Caco-2 (cell line): ENCODE results near the gene ADAM11. TPM values are rescaled to one million over a fixed set of nuclear protein-coding genes. Genes with fewer than 3 reads are reported as not detected.

Experiments
- BruUV-seq: library from RNA; stranded (reverse); fragments of 400-500 nt; replicated peaks from 2 replicates; lab custom pipeline; 2021; lab: Mats Ljungman, UMichigan
- CTCF ChIA-PET: fragments of 300-600 bp; sonication (Branson Sonifier 250); formaldehyde crosslinking; loops from one replicate; lab custom pipeline; 2022; ENCODE audit warnings: antibody characterized with exemption; lab: Charles Lee
- POLR2A ChIA-PET: fragments of 300-600 bp; sonication (Branson Sonifier 250); formaldehyde crosslinking; loops from one replicate; lab custom pipeline; 2022; ENCODE audit warnings: antibody characterized with exemption; lab: Charles Lee
- DNase-seq, 2 experiments: peaks; one replicate each; pipeline versions ENCODE4 v3.0.0 to v3.0.0-alpha.2; 2020 to 2022
- H3K27me3 ChIP-seq: replicated peaks from 2 replicates; pipeline ENCODE4 v1.6.0; 2011; ENCODE audit warnings: low read length; ENCODE audit not compliant: control insufficient read depth, insufficient read depth
- H3K36me3 ChIP-seq: 2 replicates; pipeline ENCODE4 v1.5.1; 2011; ENCODE audit warnings: low read length; ENCODE audit not compliant: control insufficient read depth, insufficient read depth
- H3K4me1 ChIP-seq: fragments of 250-450 bp; sonication (Bioruptor Pico); 2 replicates; pipeline ENCODE4 v1.5.1; 2020; ENCODE audit warnings: mild to moderate bottlenecking
- H3K4me3 ChIP-seq: 2 replicates; pipeline ENCODE4 v1.5.1; 2011; ENCODE audit warnings: low read depth, mild to moderate bottlenecking, control low read depth, low read length
- H3K9me3 ChIP-seq: fragments of 250-450 bp; sonication (Bioruptor Pico); 2 replicates; pipeline ENCODE4 v1.5.1; 2020; ENCODE audit warnings: mild to moderate bottlenecking, moderate library complexity
- H3K27ac Mint-ChIP-seq: one replicate; pipeline ENCODE4 v1.8.0; 2022; ENCODE audit warnings: mixed read lengths; ENCODE audit not compliant: unreplicated experiment
- H3K27me3 Mint-ChIP-seq: one replicate; pipeline ENCODE4 v1.8.0; 2022; ENCODE audit warnings: mixed read lengths; ENCODE audit not compliant: insufficient read depth, unreplicated experiment
- H3K36me3 Mint-ChIP-seq: one replicate; pipeline ENCODE4 v1.8.0; 2022; ENCODE audit warnings: mild to moderate bottlenecking, mixed read lengths; ENCODE audit not compliant: insufficient read depth, unreplicated experiment
- H3K4me1 Mint-ChIP-seq: one replicate; pipeline ENCODE4 v1.8.0; 2022; ENCODE audit warnings: low read depth, mixed read lengths; ENCODE audit not compliant: unreplicated experiment
- H3K4me3 Mint-ChIP-seq: one replicate; pipeline ENCODE4 v1.8.0; 2022; ENCODE audit warnings: mild to moderate bottlenecking, moderate library complexity, mixed read lengths; ENCODE audit not compliant: unreplicated experiment
- H3K9me3 Mint-ChIP-seq: one replicate; pipeline ENCODE4 v1.8.0; 2022; ENCODE audit warnings: mixed read lengths; ENCODE audit not compliant: unreplicated experiment
- CTCF ChIP-seq, 2 experiments: fragments of 200-600 bp in 1 of 2; IDR thresholded peaks; 1 replicate in 1 of 2; 2 replicates in 1 of 2; pipeline versions ENCODE4 v1.5.1 to v1.8.0; 2011 to 2022; ENCODE audit warnings: antibody characterized with exemption in 1 of 2, control low read depth in 1 of 2, inconsistent platforms in 1 of 2, low read depth in 1 of 2, low read length in 1 of 2, mild to moderate bottlenecking in 1 of 2, moderate library complexity in 1 of 2; ENCODE audit not compliant: insufficient read depth in 1 of 2, severe bottlenecking in 1 of 2, unreplicated experiment in 1 of 2
- intact Hi-C: fragments of 100-400 bp; cut with micrococcal nuclease; formaldehyde crosslinking; loops from one replicate; pipeline ENCODE4 v1.10.0; 2022; ENCODE audit not compliant: unreplicated experiment
- total RNA-seq: library from RNA; stranded (reverse); gene quantifications from 2 replicates; pipeline ENCODE4 v1.2.3, GENCODE V29; 2022

ADAM11 gene
- total RNA-seq, 1 experiment from 2014 or later: 1.9 TPM

GRCh38 chr17:44827863-44828262 lies 69.1 kb downstream of the ADAM11 start:
- Mint-ChIP-seq H3K4me3 (no peak overlapping the region), H3K9me3 (no peaks in the 10 kb centered on the region), H3K27ac (no peak overlapping the region), H3K27me3 (no peaks in the 10 kb centered on the region), H3K4me1 (peaks cover 4% of the 10 kb centered on the region), H3K36me3 (peaks cover 3% of the 10 kb centered on the region)
- no TSS peak for BruUV-seq
- intact Hi-C loops: no loop called here
- TF ChIP-seq CTCF (IDR thresholded peaks at IDR 0.05; ENCODE audit: insufficient read depth in 1 of 2, low read depth in 1 of 2, low read length in 1 of 2, severe bottlenecking in 1 of 2, unreplicated experiment in 1 of 2): no peak
- Histone ChIP-seq H3K4me3 (no peak overlapping the region), H3K9me3 (no peaks in the 10 kb centered on the region), H3K27me3 (no peaks in the 10 kb centered on the region), H3K4me1 (peaks cover 27% of the 10 kb centered on the region), H3K36me3 (no peaks in the 10 kb centered on the region)
- no peak for DNase-seq
- ChIA-PET CTCF (no interaction called here), POLR2A (no interaction called here)

GRCh38 chr17:44828919-44829522 lies 70.2 kb downstream of the ADAM11 start:
- no peaks in the 10 kb centered on the region for H3K27me3 Mint-ChIP-seq
- H3K4me3 ChIP-seq: peak overlapping the region; percentile 82
- H3K4me1 ChIP-seq: peaks cover 28% of the 10 kb centered on the region
- H3K9me3 Mint-ChIP-seq: no peaks in the 10 kb centered on the region
- peaks cover 8% of the 10 kb centered on the region for H3K4me1 Mint-ChIP-seq
- peak overlapping the region; percentile 70 for H3K27ac Mint-ChIP-seq
- POLR2A ChIA-PET: no interaction called here
- H3K9me3 ChIP-seq: no peaks in the 10 kb centered on the region
- H3K36me3 Mint-ChIP-seq: peaks cover 5% of the 10 kb centered on the region
- peak overlapping the region; percentile 87 for H3K4me3 Mint-ChIP-seq
- DNase-seq: no peak
- no peak for TF ChIP-seq CTCF (IDR thresholded peaks at IDR 0.05; ENCODE audit: insufficient read depth in 1 of 2, low read depth in 1 of 2, low read length in 1 of 2, severe bottlenecking in 1 of 2, unreplicated experiment in 1 of 2)
- TSS peak; percentile 63 for BruUV-seq
- H3K27me3 ChIP-seq: no peaks in the 10 kb centered on the region
- intact Hi-C loops: loop anchor here (1.0 kb wide), 1 partner anchor 54 kb away; no protein-coding TSS in a partner anchor
- CTCF ChIA-PET: interaction anchor here (0.5 to 1.1 kb wide), 2 partner anchors 59 to 306 kb away, joined by 3 read pairs; partner anchors contain the start of gene ACBD4
- no peaks in the 10 kb centered on the region for H3K36me3 ChIP-seq

GRCh38 chr17:44829523-44830358 lies 71.0 kb downstream of the ADAM11 start, which contains the start of gene GJC1:
Gene GJC1, minus strand, starts transcription at chr17:44830287. Its CDS starts 24,470 bp downstream, at chr17:44805817.
- no TSS peak for BruUV-seq
- POLR2A ChIA-PET: no interaction called here
- peak; percentile 58 to 65 for DNase-seq
- H3K27me3 ChIP-seq: no peaks in the 10 kb centered on the region
- peak within 1 kb of the TSS; percentile 82 for H3K4me3 ChIP-seq
- H3K36me3 ChIP-seq: no peaks in the 10 kb centered on the region
- intact Hi-C loops: loop anchor here (1.0 kb wide), 1 partner anchor 54 kb away; no protein-coding TSS in a partner anchor
- CTCF ChIA-PET: interaction anchor here (0.5 to 1.1 kb wide), 2 partner anchors 60 to 306 kb away, joined by 3 read pairs; partner anchors contain the start of gene ACBD4
- H3K9me3 ChIP-seq: no peaks in the 10 kb centered on the region
- peak within 1 kb of the TSS; percentile 70 for H3K27ac Mint-ChIP-seq
- no peak for TF ChIP-seq CTCF (IDR thresholded peaks at IDR 0.05; ENCODE audit: insufficient read depth in 1 of 2, low read depth in 1 of 2, low read length in 1 of 2, severe bottlenecking in 1 of 2, unreplicated experiment in 1 of 2)
- peaks cover 8% of the 10 kb centered on the region for H3K4me1 Mint-ChIP-seq
- H3K4me1 ChIP-seq: peaks cover 28% of the 10 kb centered on the region
- H3K9me3 Mint-ChIP-seq: no peaks in the 10 kb centered on the region
- H3K4me3 Mint-ChIP-seq: peak within 1 kb of the TSS; percentile 87
- H3K36me3 Mint-ChIP-seq: peaks cover 5% of the 10 kb centered on the region
- no peaks in the 10 kb centered on the region for H3K27me3 Mint-ChIP-seq
